Left renal cortex interstitium (tissue), 4 donors: ENCODE data around the gene SCYGR2. TPM values are rescaled to one million over a fixed set of nuclear protein-coding genes. Genes with fewer than 3 reads are reported as not detected.

Source experiments
- DNase-seq, 4 donors: peaks; one replicate each; pipeline ENCODE4 v3.0.0-alpha.2; 2013; ENCODE audit warnings: low read depth in 4 of 4, low spot score in 2 of 4, missing footprints in 1 of 4
- polyA plus RNA-seq, 4 donors: library from polyadenylated mRNA; unstranded; fragments of 120-200 nt; gene quantifications; one replicate each; pipeline ENCODE4 v1.2.1, GENCODE V29; 2013; ENCODE audit not compliant: insufficient read length in 4 of 4

The SCYGR2 gene
- polyA plus RNA-seq, 4 donors, result not detected

DNA sequence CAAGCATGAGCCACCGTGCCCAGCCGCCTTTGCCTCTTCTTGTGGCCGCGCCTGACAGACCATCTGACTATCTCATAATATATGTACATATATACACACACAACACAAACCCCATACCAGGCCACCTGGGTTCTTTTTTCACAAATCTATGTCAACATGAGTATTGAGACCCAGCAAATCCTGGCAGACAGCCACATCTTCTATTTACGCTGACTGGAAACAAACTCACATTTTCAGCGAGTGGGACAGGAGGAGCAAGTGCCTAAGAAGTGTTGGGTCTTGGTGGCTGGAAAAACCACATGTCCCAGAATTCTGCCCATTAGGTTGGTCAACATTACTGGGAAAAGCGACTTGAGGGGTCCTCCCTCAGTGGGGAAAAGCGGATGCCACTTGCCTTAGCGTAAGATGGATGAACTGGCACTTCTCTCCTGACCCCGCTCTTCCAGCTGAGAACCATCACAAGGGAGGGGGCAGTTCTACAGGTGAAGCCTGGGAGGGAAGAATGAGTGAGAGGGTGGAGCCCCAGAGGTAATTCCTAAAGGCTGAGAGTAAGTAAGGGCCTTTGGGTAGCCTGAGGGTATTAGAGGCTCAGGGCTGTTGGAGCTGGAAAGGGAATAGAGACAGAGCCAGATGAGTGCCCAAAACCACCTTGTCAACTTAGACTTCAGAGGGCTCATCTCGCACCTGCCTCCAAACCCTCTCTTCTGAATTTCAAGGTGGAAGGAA is 14.0 kb downstream of the SCYGR2 start:
- no peak for DNase-seq

DNA sequence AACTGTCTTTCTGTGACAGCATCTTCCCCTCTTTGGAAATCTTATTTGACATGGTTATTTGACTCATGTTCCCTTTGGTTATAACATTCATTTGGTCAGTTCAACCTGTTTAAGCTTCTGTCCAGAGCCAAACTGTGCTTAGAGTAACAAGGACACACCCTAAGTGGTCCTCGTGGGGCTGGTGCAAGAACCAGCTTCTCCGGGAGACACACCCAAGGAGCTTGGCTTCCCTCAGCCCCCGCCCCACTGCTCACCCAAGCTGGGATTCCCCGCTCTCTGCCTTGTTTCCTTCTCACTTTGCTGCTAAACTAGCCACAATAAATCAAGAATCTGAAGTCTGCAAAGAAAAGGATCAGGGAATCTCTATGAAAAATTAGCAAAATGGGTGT is 14.6 kb downstream of the SCYGR2 start:
- DNase-seq, result no peak

DNA sequence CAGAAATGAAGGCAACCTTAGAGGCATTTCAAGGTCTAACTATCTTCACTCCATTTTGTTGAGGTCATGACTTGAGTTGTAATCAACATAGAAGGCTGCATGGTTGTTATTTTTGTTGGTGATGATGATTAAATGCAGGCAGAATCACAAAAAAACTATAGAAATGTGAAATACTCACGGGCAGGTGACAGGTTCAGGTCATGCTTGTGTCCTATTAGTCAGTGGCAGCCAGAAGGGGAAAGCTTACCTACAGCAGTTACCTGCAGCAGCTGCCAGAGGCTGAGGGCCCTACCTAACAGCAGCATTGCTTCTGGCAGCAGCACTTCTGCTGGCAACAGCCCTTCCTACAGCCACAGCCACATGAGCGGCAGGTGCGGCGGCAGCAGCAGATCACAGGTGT is 15.6 kb downstream of the SCYGR2 start:
- DNase-seq, result no peak

DNA sequence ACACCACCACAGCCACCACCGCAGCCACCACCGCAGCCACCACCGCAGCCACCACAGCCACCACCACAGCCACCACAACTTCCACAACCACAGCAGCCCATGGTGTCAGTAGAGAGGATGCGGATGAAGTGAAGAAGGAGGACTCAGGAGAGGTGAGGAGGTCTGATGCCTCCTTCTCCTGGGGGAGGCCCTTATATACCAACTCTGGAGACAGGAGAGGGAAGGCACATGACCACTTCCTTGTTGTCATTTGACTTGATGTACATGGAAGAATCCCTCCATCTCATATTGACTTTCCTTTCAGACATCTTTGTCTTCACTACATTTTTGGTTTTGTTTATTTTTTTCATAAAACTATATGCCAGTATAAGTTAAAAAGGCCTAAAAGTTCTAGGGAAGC is 16.0 kb downstream of the SCYGR2 start, which contains the start of gene SCYGR3:
Gene SCYGR3 (minus strand): TSS at position 101 of the 400 bp plus-strand sequence. CDS start 0 bp downstream, at position 101.
- DNase-seq, result no peak

DNA sequence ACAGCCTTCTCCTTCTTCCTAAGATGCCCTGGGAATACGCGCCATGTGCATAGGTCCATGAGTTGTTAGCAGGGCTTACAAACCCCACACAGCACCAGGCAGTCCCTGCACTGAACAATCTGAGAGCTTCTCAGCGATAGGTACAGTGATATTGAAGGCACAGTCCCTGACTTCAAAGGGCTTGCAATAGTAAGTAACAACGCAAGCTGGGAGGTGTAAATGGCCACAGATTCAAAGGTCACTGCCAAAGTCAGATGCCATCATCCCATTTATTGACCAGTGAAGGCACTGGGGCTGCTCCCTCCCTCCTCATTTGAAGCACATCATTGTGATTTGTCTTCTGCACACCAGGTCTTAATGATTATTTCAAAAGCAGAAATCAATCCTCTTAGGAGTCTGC is 16.5 kb downstream of the SCYGR2 start:
- no peak for DNase-seq

DNA sequence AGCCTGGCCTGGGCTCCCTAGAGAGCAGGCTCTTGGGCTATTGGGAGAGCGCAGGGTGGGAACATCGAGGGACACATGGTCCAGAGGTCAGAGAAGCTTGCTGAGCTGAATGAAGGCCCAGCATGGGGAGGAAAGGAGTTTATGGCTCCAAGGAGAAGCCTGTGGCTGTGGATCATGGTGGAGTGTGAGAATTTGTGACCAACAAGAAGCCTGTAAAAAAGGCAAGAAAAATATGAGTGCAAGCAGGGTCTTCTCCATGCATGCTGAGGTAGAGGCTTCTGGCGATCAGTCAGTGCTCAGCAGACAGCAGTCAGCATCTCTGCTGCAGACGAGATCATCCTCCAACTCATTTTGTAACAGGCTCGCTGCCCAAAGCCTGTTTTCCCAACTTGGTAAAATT is 17.2 kb downstream of the SCYGR2 start:
- no peak for DNase-seq

DNA sequence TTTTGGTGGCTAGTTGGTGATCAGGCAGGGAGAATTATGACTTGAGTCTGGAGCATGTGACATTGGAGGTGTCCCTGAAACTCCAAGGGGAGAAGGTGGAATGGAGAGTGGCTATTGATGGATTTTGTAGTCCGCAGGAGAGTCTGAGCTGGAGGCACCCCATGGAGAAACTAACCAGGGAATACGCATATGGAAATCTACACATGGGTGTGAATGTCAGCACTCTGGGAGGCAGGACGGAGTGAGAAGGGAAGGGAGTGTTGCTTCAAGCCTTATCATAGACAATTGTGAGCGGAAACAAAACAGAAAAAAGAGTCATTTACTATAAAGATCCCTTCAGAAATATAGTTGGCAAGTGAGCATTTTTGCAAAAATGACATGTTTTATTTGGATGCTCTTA is 17.9 kb downstream of the SCYGR2 start:
- no peak for DNase-seq

DNA sequence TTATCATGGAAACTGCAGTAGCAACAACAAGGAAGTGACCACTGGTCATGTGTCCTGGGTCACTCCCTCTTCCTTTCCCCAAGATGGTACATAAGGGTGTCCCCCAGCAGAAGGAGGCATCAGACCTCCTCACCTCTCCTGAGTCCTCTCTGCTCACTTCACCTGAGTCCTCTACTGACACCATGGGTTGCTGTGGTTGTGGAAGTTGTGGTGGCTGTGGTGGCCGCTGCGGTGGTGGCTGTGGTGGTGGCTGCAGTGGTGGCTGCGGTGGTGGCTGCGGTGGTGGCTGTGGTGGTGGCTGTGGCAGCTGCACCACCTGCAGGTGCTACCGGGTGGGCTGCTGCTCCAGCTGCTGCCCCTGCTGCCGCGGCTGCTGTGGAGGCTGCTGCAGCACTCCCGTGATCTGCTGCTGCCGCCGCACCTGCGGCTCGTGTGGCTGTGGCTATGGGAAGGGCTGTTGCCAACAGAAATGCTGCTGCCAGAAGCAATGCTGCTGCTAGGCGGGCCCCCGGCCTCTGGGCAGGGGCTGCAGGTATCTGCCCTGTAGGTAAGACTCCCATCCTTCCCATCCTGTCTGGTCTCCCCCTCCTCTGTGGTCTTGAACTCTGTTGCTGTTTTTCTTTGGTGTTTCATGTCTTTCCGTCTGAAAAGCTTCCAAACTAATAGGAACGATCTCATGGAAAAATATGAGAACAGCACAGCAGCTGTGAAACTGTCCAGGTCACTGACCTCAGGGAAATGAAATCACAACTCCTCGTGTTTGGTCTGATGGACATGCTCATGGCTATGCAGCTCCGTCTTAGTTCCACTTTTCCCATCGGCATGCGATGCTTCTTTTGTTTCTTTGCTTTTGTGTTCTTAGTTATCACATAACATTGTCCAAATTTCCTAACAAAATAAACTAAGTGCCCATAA is 18.9 kb downstream of the SCYGR2 start, which contains the start of gene SCYGR4:
Gene SCYGR4 (plus strand): TSS at position 183 of the 915 bp plus-strand sequence. CDS start 0 bp downstream, at position 183.
- no peak for DNase-seq

DNA sequence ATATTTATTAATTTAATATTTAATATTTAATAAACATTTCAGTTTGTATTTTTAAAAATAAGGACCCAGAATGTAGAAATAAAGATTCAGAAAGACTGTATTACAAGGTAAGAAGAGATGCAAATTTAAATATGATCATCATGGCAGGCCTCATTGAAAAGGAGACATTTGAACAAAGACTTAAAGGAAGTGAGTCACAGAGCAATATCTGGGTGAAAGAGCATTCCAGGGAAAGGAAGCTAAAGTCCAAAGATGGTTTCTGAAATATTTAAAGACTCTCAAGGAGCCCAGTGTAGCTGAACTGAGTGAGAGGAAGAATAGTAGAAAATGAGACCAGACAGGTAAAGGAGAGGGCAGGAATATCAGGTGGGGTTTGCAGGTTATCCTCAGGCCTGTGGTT is 24.5 kb downstream of the SCYGR2 start:
- DNase-seq, result no peak

DNA sequence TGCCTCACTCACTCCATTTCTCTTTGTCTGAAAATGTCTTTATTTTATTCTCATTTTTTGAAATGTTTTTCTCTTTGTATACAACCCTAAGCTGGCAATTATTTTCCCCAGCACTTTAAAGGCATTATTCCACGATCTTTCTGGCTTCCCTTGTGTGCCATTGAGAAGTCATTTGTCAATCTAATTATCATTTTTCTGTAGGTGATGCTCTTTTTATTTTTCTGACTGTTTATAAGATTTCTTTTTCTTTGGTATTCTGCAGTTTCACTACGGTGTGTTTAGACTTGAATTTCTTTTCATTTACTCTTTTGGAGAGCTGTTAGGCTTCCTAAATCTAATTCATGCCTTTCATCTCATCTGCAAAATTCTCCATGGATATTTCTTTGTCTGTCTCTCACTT is 26.7 kb downstream of the SCYGR2 start:
- DNase-seq, result no peak

DNA sequence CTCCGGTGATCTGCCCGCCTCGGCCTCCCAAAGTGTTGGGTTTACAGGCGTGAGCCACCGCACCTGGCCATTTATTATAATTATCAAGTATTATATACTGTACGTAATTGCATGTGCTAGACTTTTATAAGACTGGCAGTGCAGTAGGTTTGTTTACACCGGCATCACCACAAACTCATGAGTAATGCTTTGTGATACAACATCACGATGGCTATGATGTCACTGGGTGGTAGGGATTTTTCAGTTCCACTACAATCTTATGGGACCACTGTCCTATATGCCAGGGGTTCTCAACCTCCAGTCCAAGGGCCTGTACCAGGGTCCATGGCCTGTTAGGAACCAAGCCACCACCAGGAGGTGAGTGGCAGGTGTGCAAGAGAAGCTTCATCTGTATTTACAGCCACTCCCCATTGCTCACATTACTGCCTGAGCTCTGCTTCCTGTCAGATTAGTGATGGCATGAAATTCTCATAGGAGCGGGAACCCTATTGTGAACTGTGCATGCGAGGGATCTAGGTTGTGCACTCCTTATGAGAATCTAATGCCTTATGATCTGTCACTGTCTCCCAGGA is 28.0 kb downstream of the SCYGR2 start:
- DNase-seq, result no peak

DNA sequence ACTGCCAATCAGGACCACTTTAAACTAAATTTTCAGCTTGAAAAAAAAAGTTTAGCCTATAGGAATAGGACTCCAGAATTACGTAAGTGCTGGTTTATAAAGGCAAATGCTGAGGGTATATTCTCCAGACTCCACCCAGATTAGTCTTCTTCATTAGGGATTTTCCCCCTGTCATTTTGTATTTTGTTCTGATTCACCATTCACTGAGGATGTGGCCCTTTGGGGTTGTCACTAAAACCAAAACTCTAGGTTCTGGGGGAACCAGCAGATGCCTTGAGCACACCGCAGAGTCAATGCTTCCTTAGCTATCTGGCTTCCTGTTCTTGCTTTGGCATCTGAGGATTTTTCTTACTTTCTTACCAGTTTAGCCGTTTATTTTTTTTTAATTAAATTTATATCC is 29.1 kb downstream of the SCYGR2 start:
- DNase-seq, result no peak

DNA sequence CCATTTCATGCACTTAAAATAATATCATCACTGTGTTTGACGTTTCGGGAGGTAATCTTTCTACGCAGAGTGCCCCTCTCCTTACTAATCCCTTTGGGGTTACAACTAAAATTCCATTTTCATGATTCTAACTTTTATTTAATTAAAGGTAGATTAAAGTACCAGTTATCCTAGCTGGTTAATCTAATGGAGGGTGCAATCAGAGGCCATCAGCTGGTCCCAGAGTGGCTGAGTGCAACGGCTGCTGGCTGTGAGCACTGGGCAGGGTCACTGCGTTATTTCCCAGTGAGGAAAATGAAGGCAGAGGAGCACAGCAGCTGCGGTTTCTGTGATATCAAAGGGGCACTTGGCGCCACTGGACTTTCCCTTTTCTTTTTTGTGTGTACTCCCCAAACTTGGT is 30.7 kb downstream of the SCYGR2 start:
- DNase-seq, result no peak

DNA sequence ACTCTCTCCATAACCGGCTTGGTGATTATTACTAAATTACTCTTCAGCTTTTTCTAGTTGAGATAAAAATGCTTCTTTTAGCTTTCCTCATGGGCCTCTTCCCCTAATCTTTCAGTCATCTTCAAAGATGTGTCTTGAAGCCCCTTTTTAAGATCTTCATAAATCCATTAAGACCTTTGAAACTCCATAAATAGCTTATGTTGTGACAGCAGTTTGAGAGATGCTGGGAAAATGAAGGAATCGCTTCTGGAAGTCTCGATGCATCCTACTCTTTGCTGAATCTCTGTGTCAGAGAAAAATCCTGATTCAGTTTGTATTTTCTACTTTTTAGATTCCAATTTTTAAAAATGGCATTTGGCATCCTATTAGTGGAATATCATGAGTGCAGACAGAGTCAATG is 31.6 kb downstream of the SCYGR2 start:
- no peak for DNase-seq

DNA sequence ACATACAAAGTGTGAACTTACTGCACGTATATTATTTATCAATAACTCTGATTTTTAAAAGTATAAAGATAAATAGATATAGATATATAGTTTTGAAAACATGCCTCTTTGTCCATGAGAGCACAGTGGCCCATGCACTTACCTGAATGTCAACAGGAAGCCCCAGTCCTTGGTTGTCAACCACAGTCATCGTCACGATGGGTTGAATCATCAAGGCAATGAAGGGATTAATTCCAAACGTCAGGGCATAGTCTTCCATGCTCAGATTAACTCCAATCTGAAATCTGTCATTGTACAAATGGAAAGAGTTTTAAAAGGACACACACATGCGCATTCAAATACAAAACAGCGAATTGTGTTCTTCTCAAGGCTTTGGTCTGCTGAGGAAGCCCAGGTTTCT is 34.1 kb downstream of the SCYGR2 start:
- no peak for DNase-seq

DNA sequence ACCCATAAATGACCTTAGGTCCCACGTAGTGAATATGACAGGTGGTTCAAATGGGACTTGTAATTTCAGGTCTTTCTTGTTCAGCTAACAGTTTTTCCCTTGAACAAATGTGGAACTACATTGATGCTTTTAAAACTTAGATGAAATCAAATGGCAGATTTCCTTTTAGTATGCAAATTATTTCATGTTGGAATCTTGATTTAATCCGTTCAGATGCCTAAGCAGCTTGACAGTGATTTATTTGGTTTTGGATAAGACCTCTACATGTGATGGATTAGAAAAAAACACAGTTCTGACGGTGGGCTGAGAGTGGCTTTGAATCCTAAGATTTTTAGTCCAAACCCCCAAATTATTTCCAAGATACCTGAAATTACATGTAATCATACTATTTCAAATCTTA is 35.5 kb downstream of the SCYGR2 start:
- no peak for DNase-seq

DNA sequence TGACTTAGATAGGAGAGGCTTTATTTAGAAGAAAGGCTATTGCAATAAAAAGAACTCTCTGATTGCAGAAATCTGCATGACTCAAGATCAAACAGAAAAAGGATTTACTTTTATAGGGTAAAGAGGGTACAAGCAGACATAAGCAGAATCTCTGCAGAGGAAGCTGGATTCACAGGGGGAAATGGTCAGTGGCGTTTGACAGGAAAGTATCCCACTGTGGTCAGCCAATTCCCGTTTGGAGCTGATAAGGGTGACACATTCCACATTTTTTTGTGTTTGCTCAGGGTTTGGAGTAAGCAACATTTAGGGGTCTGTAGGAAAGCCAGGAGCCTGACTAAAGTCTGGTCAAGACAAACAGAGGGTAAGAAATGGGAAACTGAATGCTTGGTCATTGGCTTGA is 44.0 kb downstream of the SCYGR2 start:
- no peak for DNase-seq

DNA sequence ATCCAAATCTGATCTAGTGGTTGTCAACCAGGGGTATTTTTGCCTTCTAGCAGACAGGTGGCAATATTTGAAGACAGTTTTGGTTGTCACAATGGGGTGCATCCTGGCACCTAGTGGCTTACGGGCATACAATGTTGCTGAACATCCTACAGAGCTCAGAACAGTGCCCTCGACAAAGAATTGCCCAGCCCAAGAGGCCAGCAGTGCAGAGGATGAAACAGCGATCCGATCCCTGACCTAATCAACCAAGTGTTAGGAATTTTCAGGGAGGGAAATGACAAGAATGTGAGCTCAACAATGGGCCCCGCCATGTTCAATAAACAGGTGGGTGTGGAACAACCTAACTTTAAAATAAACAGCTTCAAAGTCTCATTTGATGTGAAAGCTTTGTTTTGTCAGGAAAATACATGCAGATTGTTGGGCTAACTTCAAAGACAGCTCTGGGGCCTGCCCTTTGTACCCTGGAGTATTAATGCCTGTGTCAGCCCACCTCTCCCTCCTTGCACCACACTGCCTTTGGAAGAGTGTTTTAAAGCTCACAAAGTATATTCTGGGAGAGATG is 45.4 kb downstream of the SCYGR2 start:
- DNase-seq, result no peak
